Motor neuron (in vitro differentiated cells): ENCODE data around the gene C11orf21. TPM values are rescaled to one million over a fixed set of nuclear protein-coding genes. Genes with fewer than 3 reads are reported as not detected.

Source experiments
- ATAC-seq, 8 experiments: fragments of 200-7000 bp; cut with Tn5 transposase; replicated peaks in 6 of 8; 2 replicates each; pipeline ENCODE4 v1.8.0; 2021; ENCODE audit warnings: mild to moderate bottlenecking in 8 of 8, moderate library complexity in 8 of 8
- H3K27ac ChIP-seq, 2 donors: fragments of 250-450 bp; sonication (Bioruptor Pico); 2 replicates each; pipeline ENCODE4 v1.9.0; 2021; ENCODE audit warnings: antibody characterized with exemption in 2 of 2, mild to moderate bottlenecking in 2 of 2, moderate library complexity in 1 of 2
- H3K4me1 ChIP-seq, 2 donors: fragments of 250-450 bp; sonication (Bioruptor Pico); replicated peaks in 1 of 2; 2 replicates each; pipeline ENCODE4 v1.6.1; 2021; ENCODE audit warnings: antibody characterized with exemption in 2 of 2, mild to moderate bottlenecking in 2 of 2, moderate library complexity in 1 of 2
- H3K4me3 ChIP-seq, 5 donors: fragments of 250-450 bp; sonication (Bioruptor Pico); 2 replicates each; pipeline ENCODE4 v1.9.0; 2021; ENCODE audit warnings: antibody characterized with exemption in 5 of 5, mild to moderate bottlenecking in 5 of 5, moderate library complexity in 4 of 5
- WGBS, 10 experiments: fragments of 450-650 bp; shearing (Covaris generic); methylation state at CpG; one replicate each; pipeline ENCODE4 v1.0.0; 2022; 5-methylcytosine and 5-hydroxymethylcytosine counted together
- in situ Hi-C, 9 experiments: fragments of 400-800 bp; cut with MboI; loops; one replicate each; pipeline ENCODE4 v1.15.0; 2021; ENCODE audit warnings: low sequenced_read_pairs in 9 of 9, low pct_unique_long_range_greater_than_20kb in 2 of 9; ENCODE audit not compliant: unreplicated experiment in 9 of 9
- total RNA-seq, 8 experiments: library from RNA; unstranded; fragments of 300-600 nt; gene quantifications; 2 replicates each; pipeline versions ENCODE4 v1.2.3 to v1.2.4, GENCODE V29; 2022

Gene C11orf21
- total RNA-seq, 8 experiments from 2014 or later, result 0.08 to 1.8 (median 0.38) TPM; not detected in 2

- in situ Hi-C loops, result no loop called here
- H3K4me3 ChIP-seq, result no peak overlapping the region
- no peak overlapping the region for H3K27ac ChIP-seq
- H3K4me1 ChIP-seq, result peaks cover 0 to 6% of the 10 kb centered on the region in 2 donors
- peak in 5 of 8 experiments; percentile 40 to 77 (median 56) for ATAC-seq
- 50 to 75% (median 71%) methylated on average over 2 to 8 of the region's 18 CpGs; no CpG with 5 or more reads in 4 of the 10 experiments for WGBS, 10 experiments
Measured at GRCh38 chr11:2262301-2263070, 39.2 kb downstream of the C11orf21 start.

GRCh38 chr11:2261436-2262230 lies 40.1 kb downstream of the C11orf21 start:
- Histone ChIP-seq H3K4me3 (no peak overlapping the region), H3K4me1 (peaks cover 0 to 6% of the 10 kb centered on the region in 2 donors), H3K27ac (no peak overlapping the region)
- in situ Hi-C loops, result no loop called here
- ATAC-seq, result peak in 2 of 8 experiments; percentile 17 to 24
- 13 to 76% (median 55%) methylated on average over 3 to 9 of the region's 21 CpGs; no CpG with 5 or more reads in 6 of the 10 experiments for WGBS, 10 experiments

GRCh38 chr11:2260491-2261364 lies 41.0 kb downstream of the C11orf21 start:
- Histone ChIP-seq H3K27ac (no peak overlapping the region), H3K4me3 (no peak overlapping the region), H3K4me1 (peaks cover 0 to 6% of the 10 kb centered on the region in 2 donors)
- in situ Hi-C loops, result no loop called here
- 65 to 100% (median 83%) methylated on average over 1 to 11 of the region's 26 CpGs; no CpG with 5 or more reads in 6 of the 10 experiments for WGBS, 10 experiments
- no peak for ATAC-seq

DNA sequence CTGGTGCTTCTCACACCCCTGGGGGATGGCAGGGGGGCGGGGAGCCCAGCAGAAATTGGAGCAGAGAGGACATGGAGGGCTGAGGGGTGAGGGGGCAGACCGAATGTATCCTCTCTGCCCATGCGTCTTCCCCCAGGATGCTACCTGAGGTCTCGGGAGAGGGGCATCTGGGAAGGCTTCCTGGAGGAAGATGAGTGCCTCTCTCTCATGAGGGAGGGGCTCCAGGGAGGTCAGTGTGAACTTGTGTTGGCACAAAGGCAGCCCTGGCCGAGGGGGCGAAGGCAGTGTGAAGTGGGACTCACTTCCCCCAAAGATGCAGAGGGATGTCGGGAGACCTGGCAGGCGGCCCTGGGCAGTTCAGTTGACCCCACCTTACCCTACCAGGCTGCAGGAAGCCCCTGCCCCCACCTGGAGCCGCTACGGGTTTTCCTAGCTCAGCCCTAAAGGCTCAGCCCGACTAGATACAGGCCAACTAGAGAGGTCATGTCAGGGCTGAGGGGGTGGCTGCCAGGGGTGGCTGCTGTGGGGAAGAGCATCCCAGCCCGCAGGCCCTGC lies 41.7 kb downstream of the C11orf21 start:
- in situ Hi-C loops, result no loop called here
- Histone ChIP-seq H3K4me3 (no peak overlapping the region), H3K27ac (no peak overlapping the region), H3K4me1 (peaks cover 0 to 6% of the 10 kb centered on the region in 2 donors)
- WGBS, 10 experiments, result 77 to 80% methylated on average over 1 to 2 of the region's 12 CpGs; no CpG with 5 or more reads in 8 of the 10 experiments
- no peak for ATAC-seq

GRCh38 chr11:2259466-2259830 lies 42.3 kb downstream of the C11orf21 start:
- in situ Hi-C loops, result no loop called here
- H3K27ac ChIP-seq, result no peak overlapping the region
- ATAC-seq, result no peak
- peaks cover 0 to 6% of the 10 kb centered on the region in 2 donors for H3K4me1 ChIP-seq
- WGBS, 10 experiments, result 77% methylated on average over 2 of the region's 8 CpGs; no CpG with 5 or more reads in 9 of the 10 experiments
- H3K4me3 ChIP-seq, result no peak overlapping the region

DNA sequence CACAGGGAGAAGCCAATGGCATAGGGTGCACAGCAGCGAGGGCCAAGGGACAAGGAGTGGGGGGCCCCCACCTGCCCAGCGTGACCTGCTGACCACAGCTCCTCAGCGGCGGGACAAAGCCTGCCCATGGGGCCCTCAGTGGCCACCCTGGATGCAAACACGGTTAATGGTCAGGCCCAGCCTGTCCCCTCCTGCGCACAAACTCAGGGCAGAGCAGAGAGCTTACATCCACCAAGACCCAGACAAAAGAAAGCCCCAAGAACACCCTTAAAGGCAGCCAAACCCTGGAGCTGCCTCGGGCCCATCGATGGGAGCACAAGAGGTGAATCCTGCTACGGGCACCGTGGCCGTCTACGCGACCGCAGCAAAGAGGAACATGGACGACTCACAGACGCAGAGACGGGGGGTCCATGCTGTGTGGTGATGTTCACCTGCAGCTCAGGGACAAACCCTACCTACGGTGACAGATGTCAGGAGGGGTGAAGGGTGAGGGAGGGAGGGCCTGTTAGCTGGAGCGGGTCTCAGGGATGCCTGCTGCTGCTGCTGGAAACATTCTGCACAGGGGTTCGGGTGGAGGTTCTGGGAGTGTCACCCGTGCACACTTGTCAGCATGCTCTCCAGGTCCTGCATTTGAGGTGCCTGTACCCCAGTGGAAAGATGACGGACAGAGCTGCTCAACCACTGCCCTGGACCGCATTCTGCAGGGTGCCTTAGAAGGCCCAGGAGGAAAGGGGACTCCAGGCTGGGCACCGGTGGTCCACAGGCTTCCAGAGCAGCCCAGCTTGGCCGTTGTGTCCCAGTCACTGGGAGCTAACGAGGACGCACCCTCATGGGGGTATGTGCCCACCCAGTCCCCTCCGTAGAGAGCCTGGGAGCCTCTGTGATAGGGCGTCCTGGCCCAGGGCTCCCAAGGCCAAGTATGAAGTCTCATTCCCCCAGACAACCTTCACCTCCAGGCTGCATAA lies 42.9 kb downstream of the C11orf21 start:
- no peak overlapping the region for H3K27ac ChIP-seq
- in situ Hi-C loops, result no loop called here
- no peak overlapping the region for H3K4me3 ChIP-seq
- no peak for ATAC-seq
- WGBS, 10 experiments, result 17 to 100% (median 86%) methylated on average over 1 to 8 of the region's 29 CpGs; no CpG with 5 or more reads in 3 of the 10 experiments
- H3K4me1 ChIP-seq, result peaks cover 0 to 6% of the 10 kb centered on the region in 2 donors

- 100% methylated on average over 1 of the region's 31 CpGs; no CpG with 5 or more reads in 9 of the 10 experiments for WGBS, 10 experiments
- H3K4me3 ChIP-seq, result no peak overlapping the region
- peak in 1 of 8 experiments; percentile 12 for ATAC-seq
- no peaks in the 10 kb centered on the region for H3K4me1 ChIP-seq
- no peak overlapping the region for H3K27ac ChIP-seq
- in situ Hi-C loops, result no loop called here
Measured at GRCh38 chr11:2256951-2257700, 44.6 kb downstream of the C11orf21 start.

GRCh38 chr11:2256293-2256913 lies 45.3 kb downstream of the C11orf21 start:
- 50 to 90% (median 60%) methylated on average over 1 to 10 of the region's 14 CpGs; no CpG with 5 or more reads in 2 of the 10 experiments for WGBS, 10 experiments
- no peak overlapping the region for H3K27ac ChIP-seq
- no peaks in the 10 kb centered on the region for H3K4me1 ChIP-seq
- peak in 3 of 8 experiments; percentile 24 to 59 (median 47) for ATAC-seq
- H3K4me3 ChIP-seq, result no peak overlapping the region
- in situ Hi-C loops, result no loop called here

- in situ Hi-C loops, result no loop called here
- ATAC-seq, result no peak
Measured at GRCh38 chr11:2252018-2252417, 49.7 kb downstream of the C11orf21 start.

DNA sequence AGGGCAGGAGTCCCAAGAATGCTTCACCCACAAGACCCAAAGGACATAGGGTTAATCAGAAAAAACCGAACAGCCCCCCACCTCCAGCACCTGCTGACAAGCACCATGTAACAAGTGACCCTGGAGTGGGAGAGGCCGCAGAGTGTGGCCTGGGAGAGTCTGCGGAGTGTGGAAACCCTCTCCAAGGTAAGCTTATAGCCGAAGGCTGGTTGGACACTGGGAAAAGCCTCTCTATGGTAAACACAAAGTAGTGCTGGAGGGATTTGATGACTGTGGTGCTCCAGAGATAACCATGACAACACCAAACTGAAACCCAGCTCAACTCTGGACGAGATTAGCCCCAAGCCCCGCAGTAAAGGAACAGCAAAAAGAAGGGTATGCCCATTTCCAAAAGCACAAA lies 50.6 kb downstream of the C11orf21 start:
- Histone ChIP-seq H3K4me1 (no peaks in the 10 kb centered on the region), H3K27ac (no peak overlapping the region), H3K4me3 (no peak overlapping the region)
- in situ Hi-C loops, result no loop called here
- no peak for ATAC-seq
- 48 to 92% (median 82%) methylated on average over 2 to 6 of the region's 6 CpGs; no CpG with 5 or more reads in 4 of the 10 experiments for WGBS, 10 experiments

More at GRCh38 chr11:2252018-2252417, 49.7 kb downstream of the C11orf21 start:
- 40 to 100% (median 81%) methylated on average over 1 to 6 of the region's 6 CpGs for WGBS, 10 experiments
- Histone ChIP-seq H3K4me1 (no peaks in the 10 kb centered on the region), H3K4me3 (no peak overlapping the region), H3K27ac (no peak overlapping the region)

GRCh38 chr11:2250485-2250884 lies 51.2 kb downstream of the C11orf21 start:
- Histone ChIP-seq H3K27ac (no peak overlapping the region), H3K4me1 (no peaks in the 10 kb centered on the region), H3K4me3 (no peak overlapping the region)
- in situ Hi-C loops, result no loop called here
- WGBS, 10 experiments, result 34 to 65% (median 51%) methylated on average over 2 to 8 of the region's 8 CpGs; no CpG with 5 or more reads in 6 of the 10 experiments
- no peak for ATAC-seq
